Measurements from ENCODE around the gene SCAPER. TPM values are rescaled to one million over a fixed set of nuclear protein-coding genes. Genes with fewer than 3 reads are reported as not detected.

Gene SCAPER
- total RNA-seq, 1 donor, result 8.3 TPM

DNA sequence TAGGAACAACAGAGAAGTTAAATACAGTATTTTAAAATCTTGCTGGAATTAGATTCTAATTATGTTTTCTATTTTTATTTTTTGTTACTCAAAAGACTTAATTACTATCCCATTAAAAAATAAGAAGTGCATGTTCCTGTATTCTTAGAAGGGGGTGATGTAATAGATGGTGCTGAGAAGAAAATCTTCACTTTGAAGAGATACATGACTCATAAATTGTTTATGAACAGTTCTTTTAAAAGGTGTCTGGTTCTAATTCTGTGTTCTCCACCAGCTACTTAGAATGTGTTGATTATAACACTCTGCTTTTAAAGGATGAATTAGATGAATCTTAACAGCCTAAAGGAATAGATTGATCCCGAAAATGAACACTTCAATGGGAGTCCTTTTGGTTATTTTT, 34.6 kb upstream of the SCAPER start:
- no peak for DNase-seq (ENCODE audit: insufficient read length, low spot score, missing footprints)

DNA sequence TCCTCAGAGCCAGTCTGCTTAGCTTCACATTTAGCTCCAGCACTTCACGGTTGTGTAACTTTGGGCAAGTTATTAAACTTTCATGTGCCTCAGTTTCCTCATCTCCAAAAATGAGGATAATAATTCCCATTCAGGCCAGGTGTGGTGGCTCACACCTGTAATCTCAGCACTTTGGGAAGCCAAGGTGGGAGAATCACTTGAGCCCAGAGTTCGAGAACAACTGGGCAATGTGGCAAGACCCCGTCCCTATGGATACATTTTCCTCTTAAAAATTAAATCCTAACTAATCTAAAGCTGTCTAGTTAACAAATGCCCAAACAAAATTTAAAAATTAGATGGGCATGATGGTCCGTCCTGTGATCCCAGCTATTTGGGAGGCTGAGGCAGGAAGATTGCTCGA, 33.6 kb upstream of the SCAPER start:
- Histone ChIP-seq H3K27ac (ENCODE audit: low read depth, low read length) (no peak overlapping the region), H4K20me1 (ENCODE audit: insufficient read depth, low read length) (no peaks in the 10 kb centered on the region), H3K4me2 (ENCODE audit: insufficient read depth, low read length) (no peak overlapping the region), H3K9me3 (ENCODE audit: low read depth, low read length) (no peaks in the 10 kb centered on the region), H3K36me3 (ENCODE audit: insufficient read depth, low read length) (peaks cover 12% of the 10 kb centered on the region), H3K4me1 (ENCODE audit: insufficient read depth, low read length) (no peaks in the 10 kb centered on the region), H3K79me2 (ENCODE audit: insufficient read depth, low read length) (peaks cover 2% of the 10 kb centered on the region), H3K27me3 (ENCODE audit: insufficient read depth, low read length) (no peaks in the 10 kb centered on the region), H3K4me3 (ENCODE audit: insufficient read depth, low read length) (no peak overlapping the region), H2AFZ (ENCODE audit: low read length) (no peak overlapping the region)
- peak; percentile 35 for DNase-seq (ENCODE audit: insufficient read length, low spot score, missing footprints)
- no peak for TF ChIP-seq CTCF (IDR thresholded peaks at IDR 0.05; ENCODE audit: extremely low read depth, low read depth, low read length)

More for the DNA sequence above, 34.6 kb upstream of the SCAPER start:
- Histone ChIP-seq H3K9me3 (ENCODE audit: low read depth, low read length) (no peaks in the 10 kb centered on the region), H3K4me3 (ENCODE audit: insufficient read depth, low read length) (no peak overlapping the region), H3K27me3 (ENCODE audit: insufficient read depth, low read length) (no peaks in the 10 kb centered on the region), H2AFZ (ENCODE audit: low read length) (no peak overlapping the region), H3K79me2 (ENCODE audit: insufficient read depth, low read length) (peaks cover 2% of the 10 kb centered on the region), H3K4me1 (ENCODE audit: insufficient read depth, low read length) (no peaks in the 10 kb centered on the region), H3K27ac (ENCODE audit: low read depth, low read length) (no peak overlapping the region), H3K36me3 (ENCODE audit: insufficient read depth, low read length) (peaks cover 12% of the 10 kb centered on the region), H4K20me1 (ENCODE audit: insufficient read depth, low read length) (no peaks in the 10 kb centered on the region), H3K4me2 (ENCODE audit: insufficient read depth, low read length) (no peak overlapping the region)
- TF ChIP-seq CTCF (IDR thresholded peaks at IDR 0.05; ENCODE audit: extremely low read depth, low read depth, low read length), result no peak

- no peaks in the 10 kb centered on the region for H3K9me3 ChIP-seq (ENCODE audit: low read depth, low read length)
- H4K20me1 ChIP-seq (ENCODE audit: insufficient read depth, low read length), result no peaks in the 10 kb centered on the region
- H3K4me3 ChIP-seq (ENCODE audit: insufficient read depth, low read length), result no peak overlapping the region
- H3K27me3 ChIP-seq (ENCODE audit: insufficient read depth, low read length), result no peaks in the 10 kb centered on the region
- peaks cover 18% of the 10 kb centered on the region for H3K36me3 ChIP-seq (ENCODE audit: insufficient read depth, low read length)
- peaks cover 19% of the 10 kb centered on the region for H3K79me2 ChIP-seq (ENCODE audit: insufficient read depth, low read length)
- H3K4me1 ChIP-seq (ENCODE audit: insufficient read depth, low read length), result peaks cover 6% of the 10 kb centered on the region
- TF ChIP-seq CTCF (IDR thresholded peaks at IDR 0.05; ENCODE audit: extremely low read depth, low read depth, low read length), result no peak
- H3K4me2 ChIP-seq (ENCODE audit: insufficient read depth, low read length), result no peak overlapping the region
- DNase-seq (ENCODE audit: insufficient read length, low spot score, missing footprints), result no peak
- H3K27ac ChIP-seq (ENCODE audit: low read depth, low read length), result no peak overlapping the region
- H2AFZ ChIP-seq (ENCODE audit: low read length), result no peak overlapping the region
Measured at GRCh38 chr15:76936671-76937070, 31.5 kb upstream of the SCAPER start.

DNA sequence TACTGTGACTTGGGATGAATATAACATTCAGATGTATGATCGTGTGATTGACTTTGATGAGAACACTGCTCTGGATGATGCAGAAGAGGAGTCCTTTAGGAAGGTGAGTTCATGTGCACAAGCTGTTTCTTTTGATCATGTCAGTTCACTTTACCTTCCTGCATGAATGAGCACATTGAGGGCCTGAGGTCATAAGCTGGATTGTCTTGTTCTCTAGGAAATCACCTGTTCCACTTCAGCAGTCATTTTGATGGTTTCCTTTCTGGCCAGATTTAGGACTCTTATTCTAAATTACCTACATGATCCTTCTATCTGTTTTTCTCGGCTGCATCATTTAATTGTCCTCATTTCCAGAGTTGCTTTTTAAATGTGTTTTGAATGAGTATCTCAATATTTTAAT, 30.5 kb upstream of the SCAPER start:
- Histone ChIP-seq H3K4me2 (ENCODE audit: insufficient read depth, low read length) (no peak overlapping the region), H3K27me3 (ENCODE audit: insufficient read depth, low read length) (no peaks in the 10 kb centered on the region), H3K4me3 (ENCODE audit: insufficient read depth, low read length) (no peak overlapping the region), H3K9me3 (ENCODE audit: low read depth, low read length) (no peaks in the 10 kb centered on the region), H3K27ac (ENCODE audit: low read depth, low read length) (no peak overlapping the region), H3K36me3 (ENCODE audit: insufficient read depth, low read length) (peaks cover 18% of the 10 kb centered on the region), H3K4me1 (ENCODE audit: insufficient read depth, low read length) (peaks cover 10% of the 10 kb centered on the region), H2AFZ (ENCODE audit: low read length) (no peak overlapping the region), H4K20me1 (ENCODE audit: insufficient read depth, low read length) (no peaks in the 10 kb centered on the region), H3K79me2 (ENCODE audit: insufficient read depth, low read length) (peaks cover 19% of the 10 kb centered on the region)
- TF ChIP-seq CTCF (IDR thresholded peaks at IDR 0.05; ENCODE audit: extremely low read depth, low read depth, low read length), result no peak
- DNase-seq (ENCODE audit: insufficient read length, low spot score, missing footprints), result no peak
